GM12878 (cell line): ENCODE results near the gene GARRE1. TPM values are rescaled to one million over a fixed set of nuclear protein-coding genes. Genes with fewer than 3 reads are reported as not detected.

Source experiments
- ASH2L ChIP-seq: fragments of 300-600, 200-600 bp; sonication (generic); IDR thresholded peaks from 2 replicates; pipeline ENCODE4 v1.6.1; 2017; ENCODE audit warnings: low read depth, mild to moderate bottlenecking, borderline replicate concordance
- ATF7 ChIP-seq: fragments of 450-650 bp; IDR thresholded peaks from 2 replicates; pipeline ENCODE4 v1.6.1; 2016; ENCODE audit warnings: low read depth, mild to moderate bottlenecking
- BMI1 ChIP-seq: fragments of 450-650 bp; IDR thresholded peaks from 2 replicates; pipeline ENCODE4 v1.6.1; 2016; ENCODE audit warnings: mild to moderate bottlenecking, moderate library complexity, borderline replicate concordance
- CBX5 ChIP-seq: sonication (generic); IDR thresholded peaks from 2 replicates; pipeline ENCODE4 v1.6.1; 2016; ENCODE audit warnings: low read depth, moderate library complexity, mild to moderate bottlenecking, inconsistent platforms
- CREB1 ChIP-seq: IDR thresholded peaks from 2 replicates; pipeline ENCODE4 v1.6.1; 2012; ENCODE audit warnings: low read depth, mild to moderate bottlenecking, inconsistent platforms
- CREM ChIP-seq: IDR thresholded peaks from 2 replicates; pipeline ENCODE4 v1.6.1; 2014; ENCODE audit warnings: antibody characterized with exemption, low read depth
- EED ChIP-seq: sonication (generic); IDR thresholded peaks from 2 replicates; pipeline ENCODE4 v1.6.1; 2016; ENCODE audit warnings: antibody characterized with exemption, low read depth
- GABPA ChIP-seq: IDR thresholded peaks from 2 replicates; pipeline ENCODE4 v1.6.1; 2014; ENCODE audit warnings: antibody characterized with exemption, low read depth, mild to moderate bottlenecking, inconsistent platforms
- HDAC6 ChIP-seq: fragments of 200-600 bp; sonication (generic); IDR thresholded peaks from one replicate; pipeline ENCODE4 v1.8.0; 2017; ENCODE audit warnings: antibody characterized with exemption; ENCODE audit not compliant: unreplicated experiment
- LARP7 ChIP-seq: fragments of 450-650 bp; IDR thresholded peaks from 2 replicates; pipeline ENCODE4 v1.6.1; 2017; ENCODE audit warnings: mild to moderate bottlenecking
- MEF2B ChIP-seq: fragments of 450-650 bp; IDR thresholded peaks from 2 replicates; pipeline ENCODE4 v1.6.1; 2018; ENCODE audit warnings: mild to moderate bottlenecking, moderate library complexity; ENCODE audit not compliant: partially characterized antibody, poor library complexity, severe bottlenecking
- NR2C2 ChIP-seq: IDR thresholded peaks from 2 replicates; pipeline ENCODE4 v1.6.1; 2011; ENCODE audit warnings: borderline replicate concordance, low read depth; ENCODE audit not compliant: control insufficient read depth, insufficient read length
- POU2F2 ChIP-seq: IDR thresholded peaks from 3 replicates; pipeline ENCODE4 v1.6.1; 2011; ENCODE audit warnings: low read depth, mild to moderate bottlenecking, low read length, borderline replicate concordance
- RAD21 ChIP-seq: IDR thresholded peaks from 2 replicates; pipeline ENCODE4 v1.6.1; 2011; ENCODE audit warnings: mild to moderate bottlenecking, low read depth, low read length, moderate library complexity; ENCODE audit not compliant: insufficient read depth
- RELA ChIP-seq: fragments of 450-650 bp; IDR thresholded peaks from 2 replicates; pipeline ENCODE4 v1.8.0; 2014; ENCODE audit warnings: borderline replicate concordance; ENCODE audit not compliant: partially characterized antibody
- TBL1XR1 ChIP-seq: IDR thresholded peaks from 2 replicates; pipeline ENCODE4 v1.6.1; 2012; ENCODE audit warnings: low read depth, low read length, improper control_type of control experiment
- YBX1 ChIP-seq: fragments of 450-650 bp; IDR thresholded peaks from 2 replicates; pipeline ENCODE4 v1.6.1; 2016; ENCODE audit warnings: antibody characterized with exemption
- YY1 ChIP-seq: IDR thresholded peaks from 2 replicates; pipeline ENCODE4 v1.6.1; 2011; ENCODE audit warnings: low read depth, mild to moderate bottlenecking, low read length
- ZNF274 ChIP-seq: IDR thresholded peaks from one replicate; pipeline ENCODE4 v1.8.0; 2011; ENCODE audit not compliant: insufficient read length, insufficient read depth
- polyA plus RNA-seq, 11 experiments: library from polyadenylated mRNA; depleted of rRNA in 4 of 11; unstranded in 6 of 11; stranded (reverse) in 5 of 11; fragments of >200 nt; fragmentation: Nextera tagmentation in 4 of 11; fragmentation: Illumina TruSeq in 1 of 11; extraction: Ambion mirVana in 4 of 11; extraction: Trizol in 1 of 11; gene quantifications; 1 replicate in 1 of 11; 2 replicates in 10 of 11; pipeline versions ENCODE4 v1.2.1 to v1.2.3, GENCODE V29; 2011 to 2016; ENCODE audit warnings: inconsistent platforms in 2 of 11, missing spikeins in 2 of 11, low read depth in 1 of 11
- total RNA-seq, 4 experiments: library from RNA; depleted of rRNA in 3 of 4; stranded (reverse); fragments of >200 nt in 3 of 4; fragmentation: Illumina TruSeq in 1 of 4; extraction: Trizol in 1 of 4; gene quantifications; 2 replicates each; pipeline versions ENCODE4 v1.2.1 to v1.2.3, GENCODE V29; 2013 to 2021
- TF ChIP-seq, protein P1 (sequence below): IDR thresholded peaks from 2 replicates; pipeline ENCODE4 v1.6.1; 2011; ENCODE audit warnings: low read depth, low read length, improper control_type of control experiment, borderline replicate concordance
- TF ChIP-seq, protein P2 (sequence below): fragments of 450-650 bp; IDR thresholded peaks from 2 replicates; pipeline ENCODE4 v1.6.1; 2016; ENCODE audit warnings: mild to moderate bottlenecking
- TF ChIP-seq, protein P3 (sequence below): fragments of 150-350 bp; IDR thresholded peaks from 2 replicates; pipeline ENCODE4 v1.6.1; 2014; ENCODE audit warnings: mild to moderate bottlenecking, low read depth, low read length
- TF ChIP-seq, protein P4 (sequence below): IDR thresholded peaks from 2 replicates; pipeline ENCODE4 v1.6.1; 2012; ENCODE audit warnings: low read length, inconsistent platforms
- TF ChIP-seq, protein P5 (sequence below): IDR thresholded peaks from 2 replicates; pipeline ENCODE4 v1.6.1; 2012; ENCODE audit warnings: low read depth, low read length, improper control_type of control experiment

Gene GARRE1
- total and polyA plus RNA-seq, 10 of the 15 experiments (the other 5 are each of a cell fraction or from before 2014, with no cell fraction given): 1.1 to 9.4 (median 5.1) TPM

DNA sequence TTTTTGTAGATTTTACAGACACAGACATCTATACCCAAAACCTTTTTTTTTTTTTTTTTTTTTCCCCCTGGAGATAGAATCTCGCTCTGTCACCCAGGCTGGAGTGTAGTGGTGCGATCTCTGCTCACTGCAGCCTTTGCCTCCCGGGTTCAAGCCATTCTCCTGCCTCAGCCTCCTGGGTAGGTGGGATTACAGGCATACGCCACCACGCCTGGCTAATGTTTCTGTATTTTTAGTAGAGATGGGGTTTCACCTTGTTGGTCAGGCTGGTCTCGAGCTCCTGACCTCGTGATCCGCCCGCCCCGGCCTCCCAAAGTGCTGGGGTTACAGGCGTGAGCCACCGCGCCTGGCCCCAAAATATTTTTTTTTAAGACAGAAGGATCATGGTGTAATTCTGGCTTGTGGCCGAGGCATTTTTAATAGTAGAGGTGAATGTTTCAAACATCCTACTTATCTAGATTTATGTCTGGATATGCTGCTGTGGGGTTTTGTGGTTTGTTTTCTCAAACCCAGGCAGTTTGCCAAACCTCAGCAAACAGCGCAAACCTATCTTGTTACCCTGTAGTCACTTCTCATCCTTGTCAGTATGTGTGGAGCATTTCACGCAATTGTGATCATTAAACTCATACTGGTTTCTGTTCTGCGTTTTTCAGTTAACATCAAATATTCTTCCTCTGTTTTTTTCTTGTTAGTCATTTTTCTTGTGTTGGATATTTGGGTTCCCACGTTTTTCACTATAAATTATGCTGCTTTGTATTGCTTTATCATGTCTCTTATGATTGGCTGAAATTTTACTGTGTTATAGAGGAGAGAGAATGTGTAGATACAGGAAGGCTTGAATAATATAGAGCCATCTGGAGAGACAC lies 36.2 kb upstream of the GARRE1 start (continued):
- TF ChIP-seq, protein P1, sequence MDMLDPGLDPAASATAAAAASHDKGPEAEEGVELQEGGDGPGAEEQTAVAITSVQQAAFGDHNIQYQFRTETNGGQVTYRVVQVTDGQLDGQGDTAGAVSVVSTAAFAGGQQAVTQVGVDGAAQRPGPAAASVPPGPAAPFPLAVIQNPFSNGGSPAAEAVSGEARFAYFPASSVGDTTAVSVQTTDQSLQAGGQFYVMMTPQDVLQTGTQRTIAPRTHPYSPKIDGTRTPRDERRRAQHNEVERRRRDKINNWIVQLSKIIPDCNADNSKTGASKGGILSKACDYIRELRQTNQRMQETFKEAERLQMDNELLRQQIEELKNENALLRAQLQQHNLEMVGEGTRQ: no peak
- TF ChIP-seq BMI1 (no peak), ASH2L (no peak), ZNF274 (no peak), ATF7 (peak; percentile 49; the same call in 1 of the 2 replicates), CREM (no peak), NR2C2 (no peak), CREB1 (no peak), RAD21 (no peak), TBL1XR1 (no peak), POU2F2 (no peak), YY1 (no peak), LARP7 (no peak), GABPA (no peak), RELA (no peak), MEF2B (peak; percentile 24), CBX5 (no peak), YBX1 (no peak), HDAC6 (no peak), EED (0 out of 2 replicates have a peak, but pooled peaks have one; percentile 32)
- TF ChIP-seq, protein P2, sequence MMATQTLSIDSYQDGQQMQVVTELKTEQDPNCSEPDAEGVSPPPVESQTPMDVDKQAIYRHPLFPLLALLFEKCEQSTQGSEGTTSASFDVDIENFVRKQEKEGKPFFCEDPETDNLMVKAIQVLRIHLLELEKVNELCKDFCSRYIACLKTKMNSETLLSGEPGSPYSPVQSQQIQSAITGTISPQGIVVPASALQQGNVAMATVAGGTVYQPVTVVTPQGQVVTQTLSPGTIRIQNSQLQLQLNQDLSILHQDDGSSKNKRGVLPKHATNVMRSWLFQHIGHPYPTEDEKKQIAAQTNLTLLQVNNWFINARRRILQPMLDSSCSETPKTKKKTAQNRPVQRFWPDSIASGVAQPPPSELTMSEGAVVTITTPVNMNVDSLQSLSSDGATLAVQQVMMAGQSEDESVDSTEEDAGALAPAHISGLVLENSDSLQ: 0 out of 2 replicates have a peak, but pooled peaks have one; percentile 9
- TF ChIP-seq, protein P3, sequence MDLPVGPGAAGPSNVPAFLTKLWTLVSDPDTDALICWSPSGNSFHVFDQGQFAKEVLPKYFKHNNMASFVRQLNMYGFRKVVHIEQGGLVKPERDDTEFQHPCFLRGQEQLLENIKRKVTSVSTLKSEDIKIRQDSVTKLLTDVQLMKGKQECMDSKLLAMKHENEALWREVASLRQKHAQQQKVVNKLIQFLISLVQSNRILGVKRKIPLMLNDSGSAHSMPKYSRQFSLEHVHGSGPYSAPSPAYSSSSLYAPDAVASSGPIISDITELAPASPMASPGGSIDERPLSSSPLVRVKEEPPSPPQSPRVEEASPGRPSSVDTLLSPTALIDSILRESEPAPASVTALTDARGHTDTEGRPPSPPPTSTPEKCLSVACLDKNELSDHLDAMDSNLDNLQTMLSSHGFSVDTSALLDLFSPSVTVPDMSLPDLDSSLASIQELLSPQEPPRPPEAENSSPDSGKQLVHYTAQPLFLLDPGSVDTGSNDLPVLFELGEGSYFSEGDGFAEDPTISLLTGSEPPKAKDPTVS: no peak
- TF ChIP-seq, protein P4, sequence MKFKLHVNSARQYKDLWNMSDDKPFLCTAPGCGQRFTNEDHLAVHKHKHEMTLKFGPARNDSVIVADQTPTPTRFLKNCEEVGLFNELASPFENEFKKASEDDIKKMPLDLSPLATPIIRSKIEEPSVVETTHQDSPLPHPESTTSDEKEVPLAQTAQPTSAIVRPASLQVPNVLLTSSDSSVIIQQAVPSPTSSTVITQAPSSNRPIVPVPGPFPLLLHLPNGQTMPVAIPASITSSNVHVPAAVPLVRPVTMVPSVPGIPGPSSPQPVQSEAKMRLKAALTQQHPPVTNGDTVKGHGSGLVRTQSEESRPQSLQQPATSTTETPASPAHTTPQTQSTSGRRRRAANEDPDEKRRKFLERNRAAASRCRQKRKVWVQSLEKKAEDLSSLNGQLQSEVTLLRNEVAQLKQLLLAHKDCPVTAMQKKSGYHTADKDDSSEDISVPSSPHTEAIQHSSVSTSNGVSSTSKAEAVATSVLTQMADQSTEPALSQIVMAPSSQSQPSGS: 0 out of 2 replicates have a peak, but pooled peaks have one; percentile 19
- TF ChIP-seq, protein P5, sequence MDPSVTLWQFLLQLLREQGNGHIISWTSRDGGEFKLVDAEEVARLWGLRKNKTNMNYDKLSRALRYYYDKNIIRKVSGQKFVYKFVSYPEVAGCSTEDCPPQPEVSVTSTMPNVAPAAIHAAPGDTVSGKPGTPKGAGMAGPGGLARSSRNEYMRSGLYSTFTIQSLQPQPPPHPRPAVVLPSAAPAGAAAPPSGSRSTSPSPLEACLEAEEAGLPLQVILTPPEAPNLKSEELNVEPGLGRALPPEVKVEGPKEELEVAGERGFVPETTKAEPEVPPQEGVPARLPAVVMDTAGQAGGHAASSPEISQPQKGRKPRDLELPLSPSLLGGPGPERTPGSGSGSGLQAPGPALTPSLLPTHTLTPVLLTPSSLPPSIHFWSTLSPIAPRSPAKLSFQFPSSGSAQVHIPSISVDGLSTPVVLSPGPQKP: no peak
